PC-3 (cell line): ENCODE results near the gene OR2AT4.

ENCODE experiments used
- CTCF ChIP-seq: fragments of 300-600 bp; sonication (generic); conservative IDR thresholded peaks from 2 replicates; pipeline ENCODE4 v1.5.1; 2017; ENCODE audit warnings: antibody characterized with exemption, low read depth, mild to moderate bottlenecking, low read length
- EZH2 ChIP-seq: fragments of 300-600 bp; sonication (generic); IDR thresholded peaks from one replicate; pipeline ENCODE4 v1.6.1; 2017; ENCODE audit warnings: antibody characterized with exemption, mild to moderate bottlenecking, low read length; ENCODE audit not compliant: unreplicated experiment
- EZH2phosphoT487 ChIP-seq: fragments of 300-600 bp; sonication (generic); IDR thresholded peaks from 2 replicates; pipeline ENCODE4 v1.6.1; 2018; ENCODE audit warnings: mild to moderate bottlenecking, antibody characterized with exemption, low read length, borderline replicate concordance

- no peak for TF ChIP-seq CTCF
- TF ChIP-seq EZH2: no peak
- TF ChIP-seq EZH2phosphoT487: no peak
Observed at GRCh38 chr11:75068993-75069392, 27.7 kb downstream of the OR2AT4 start.
